Measurements from ENCODE around the gene NTNG1. TPM values are rescaled to one million over a fixed set of nuclear protein-coding genes. Genes with fewer than 3 reads are reported as not detected.

NTNG1 gene
- total RNA-seq, 2 experiments from 2014 or later = not detected

GRCh38 chr1:107196973-107197562 is 56.2 kb downstream of the NTNG1 start:
- Mint-ChIP-seq H3K4me1 (ENCODE audit: low read depth) (no peaks in the 10 kb centered on the region), H3K4me3 (no peak overlapping the region), H3K27ac (no peak overlapping the region), H3K9me3 (no peaks in the 10 kb centered on the region), H3K27me3 (no peaks in the 10 kb centered on the region), H3K36me3 (ENCODE audit: low read depth) (no peaks in the 10 kb centered on the region)
- no peak overlapping the region for H3K27ac ChIP-seq (ENCODE audit: low read depth in 1 of 2, low read length in 2 of 2)
- no peaks in the 10 kb centered on the region for H3K36me3 ChIP-seq (ENCODE audit: insufficient read depth, low read length)
- no peak for TF ChIP-seq CTCF (IDR thresholded peaks at IDR 0.05)
- ChIA-PET POLR2A (no interaction called here), CTCF (no interaction called here)
- no peak overlapping the region for H3K4me3 ChIP-seq (ENCODE audit: low read length)
- H3K9me3 ChIP-seq (ENCODE audit: control insufficient read depth in 1 of 2, insufficient read depth in 1 of 2, low read length in 2 of 2) = peaks cover 0 to under 1% of the 10 kb centered on the region in 2 experiments
- no peaks in the 10 kb centered on the region for H3K4me1 ChIP-seq (ENCODE audit: insufficient read depth, low read length)
- intact Hi-C loops (cut with DNase I, micrococcal nuclease) = no loop called here
- ATAC-seq (ENCODE audit: poor library complexity) (no peak), DNase-seq (peak in 2 of 14 experiments; percentile 5 to 12)
- no peaks in the 10 kb centered on the region for H3K27me3 ChIP-seq (ENCODE audit: control insufficient read depth in 1 of 2, insufficient read depth in 2 of 2, low read length in 2 of 2)

GRCh38 chr1:107198561-107198960 is 57.7 kb downstream of the NTNG1 start:
- Mint-ChIP-seq H3K36me3 (ENCODE audit: low read depth) (no peaks in the 10 kb centered on the region), H3K9me3 (no peaks in the 10 kb centered on the region), H3K27me3 (no peaks in the 10 kb centered on the region), H3K4me1 (ENCODE audit: low read depth) (no peaks in the 10 kb centered on the region), H3K4me3 (no peak overlapping the region), H3K27ac (no peak overlapping the region)
- H3K4me3 ChIP-seq (ENCODE audit: low read length) = no peak overlapping the region
- DNase-seq (no peak), ATAC-seq (ENCODE audit: poor library complexity) (no peak)
- no peaks in the 10 kb centered on the region for H3K36me3 ChIP-seq (ENCODE audit: insufficient read depth, low read length)
- no peak overlapping the region for H3K27ac ChIP-seq (ENCODE audit: low read depth in 1 of 2, low read length in 2 of 2)
- no peaks in the 10 kb centered on the region for H3K27me3 ChIP-seq (ENCODE audit: control insufficient read depth in 1 of 2, insufficient read depth in 2 of 2, low read length in 2 of 2)
- intact Hi-C loops (cut with DNase I, micrococcal nuclease) = no loop called here
- peaks cover 0 to 4% of the 10 kb centered on the region in 2 experiments for H3K9me3 ChIP-seq (ENCODE audit: control insufficient read depth in 1 of 2, insufficient read depth in 1 of 2, low read length in 2 of 2)
- TF ChIP-seq CTCF (IDR thresholded peaks at IDR 0.05) = no peak
- ChIA-PET POLR2A (no interaction called here), CTCF (no interaction called here)
- no peaks in the 10 kb centered on the region for H3K4me1 ChIP-seq (ENCODE audit: insufficient read depth, low read length)

- Mint-ChIP-seq H3K4me1 (ENCODE audit: low read depth) (no peaks in the 10 kb centered on the region), H3K9me3 (no peaks in the 10 kb centered on the region), H3K4me3 (no peak overlapping the region), H3K36me3 (ENCODE audit: low read depth) (no peaks in the 10 kb centered on the region), H3K27me3 (no peaks in the 10 kb centered on the region), H3K27ac (no peak overlapping the region)
- H3K27me3 ChIP-seq (ENCODE audit: control insufficient read depth in 1 of 2, insufficient read depth in 2 of 2, low read length in 2 of 2) = no peaks in the 10 kb centered on the region
- DNase-seq (no peak), ATAC-seq (ENCODE audit: poor library complexity) (no peak)
- ChIA-PET POLR2A (no interaction called here), CTCF (no interaction called here)
- H3K4me1 ChIP-seq (ENCODE audit: insufficient read depth, low read length) = no peaks in the 10 kb centered on the region
- no peak for TF ChIP-seq CTCF (IDR thresholded peaks at IDR 0.05)
- peaks cover 0 to 4% of the 10 kb centered on the region in 2 experiments for H3K9me3 ChIP-seq (ENCODE audit: control insufficient read depth in 1 of 2, insufficient read depth in 1 of 2, low read length in 2 of 2)
- H3K36me3 ChIP-seq (ENCODE audit: insufficient read depth, low read length) = no peaks in the 10 kb centered on the region
- no peak overlapping the region for H3K27ac ChIP-seq (ENCODE audit: low read depth in 1 of 2, low read length in 2 of 2)
- no peak overlapping the region for H3K4me3 ChIP-seq (ENCODE audit: low read length)
- intact Hi-C loops (cut with DNase I, micrococcal nuclease) = no loop called here
Measured at GRCh38 chr1:107200631-107201030, 59.8 kb downstream of the NTNG1 start.

Data from CD4-positive, alpha-beta T cell (primary cell).